ENCODE measurements around the gene VAMP8. TPM values are rescaled to one million over a fixed set of nuclear protein-coding genes. Genes with fewer than 3 reads are reported as not detected.

The VAMP8 gene
- polyA plus RNA-seq, 2 of the 4 experiments (the other 2 are of a cell fraction): 18.5 to 41.1 TPM

DNA sequence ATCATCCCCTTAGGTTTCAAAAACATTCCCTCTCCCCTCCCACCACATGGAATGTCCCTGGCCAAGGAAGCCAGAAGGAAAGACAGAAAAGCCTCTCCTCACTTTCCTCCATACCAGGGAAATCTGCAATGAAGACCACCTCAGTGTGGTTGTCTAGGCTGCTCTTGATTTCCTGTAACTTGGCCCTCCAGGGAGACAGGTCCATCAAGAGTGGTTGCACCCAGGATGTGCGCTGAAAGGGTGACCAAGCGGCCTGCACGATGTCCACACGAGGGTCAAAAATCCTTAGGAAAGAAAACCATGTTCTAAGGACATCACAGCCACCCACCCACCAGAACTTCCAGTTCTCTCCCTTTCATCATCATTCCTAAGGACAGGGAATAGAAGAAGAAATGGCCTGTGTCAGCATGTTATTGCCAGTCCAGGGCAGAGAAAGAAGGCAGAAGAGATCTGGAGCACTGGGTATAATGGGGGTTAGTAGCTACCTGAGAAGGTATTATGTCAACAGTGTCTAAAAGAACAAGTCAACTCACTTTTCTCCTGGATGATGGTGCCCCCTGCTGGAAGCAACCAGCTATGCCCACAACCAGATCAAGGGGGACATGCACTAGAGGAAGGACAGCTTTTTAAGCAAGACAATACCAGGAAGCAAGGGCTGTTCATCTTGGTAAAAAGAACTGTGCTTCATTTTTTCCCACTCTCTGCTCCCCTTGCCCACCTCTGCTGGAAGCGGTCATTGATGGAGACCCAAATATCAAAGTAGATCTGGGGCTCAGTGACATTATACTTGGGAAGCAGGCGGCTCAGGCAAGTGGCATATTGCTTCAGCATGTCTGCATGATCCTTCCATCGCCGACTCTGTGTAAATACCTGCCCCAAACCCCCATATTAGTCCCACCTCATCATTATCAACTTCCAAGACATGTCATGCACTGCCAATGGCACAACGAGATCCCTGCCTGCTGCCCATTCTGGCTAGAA is 25.4 kb upstream of the VAMP8 start:
- Histone ChIP-seq H3K4me2 (no peak overlapping the region), H3K4me3 (no peak overlapping the region), H3K27ac (peak overlapping the region; percentile 34 to 45; a peak in 5 of 6 replicates), H3K9me3 (no peaks in the 10 kb centered on the region), H3K4me1 (peaks cover 10% of the 10 kb centered on the region)
- DNase-seq (ENCODE audit: low read depth in 1 of 2, low spot score in 1 of 2) (peak in 1 of 2 experiments; percentile 87), FAIRE-seq (peak; percentile 92), ATAC-seq (peak; percentile 52 to 64)
- TF ChIP-seq, protein P1, sequence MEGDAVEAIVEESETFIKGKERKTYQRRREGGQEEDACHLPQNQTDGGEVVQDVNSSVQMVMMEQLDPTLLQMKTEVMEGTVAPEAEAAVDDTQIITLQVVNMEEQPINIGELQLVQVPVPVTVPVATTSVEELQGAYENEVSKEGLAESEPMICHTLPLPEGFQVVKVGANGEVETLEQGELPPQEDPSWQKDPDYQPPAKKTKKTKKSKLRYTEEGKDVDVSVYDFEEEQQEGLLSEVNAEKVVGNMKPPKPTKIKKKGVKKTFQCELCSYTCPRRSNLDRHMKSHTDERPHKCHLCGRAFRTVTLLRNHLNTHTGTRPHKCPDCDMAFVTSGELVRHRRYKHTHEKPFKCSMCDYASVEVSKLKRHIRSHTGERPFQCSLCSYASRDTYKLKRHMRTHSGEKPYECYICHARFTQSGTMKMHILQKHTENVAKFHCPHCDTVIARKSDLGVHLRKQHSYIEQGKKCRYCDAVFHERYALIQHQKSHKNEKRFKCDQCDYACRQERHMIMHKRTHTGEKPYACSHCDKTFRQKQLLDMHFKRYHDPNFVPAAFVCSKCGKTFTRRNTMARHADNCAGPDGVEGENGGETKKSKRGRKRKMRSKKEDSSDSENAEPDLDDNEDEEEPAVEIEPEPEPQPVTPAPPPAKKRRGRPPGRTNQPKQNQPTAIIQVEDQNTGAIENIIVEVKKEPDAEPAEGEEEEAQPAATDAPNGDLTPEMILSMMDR (IDR thresholded peaks at IDR 0.05): peak; percentile 98
- peak; percentile 99 to 100 for TF ChIP-seq RAD21 (conservative IDR thresholded peaks at IDR 0.05 in 1 of 2, IDR thresholded peaks at IDR 0.05 in 1 of 2)
- TF ChIP-seq MAFK (IDR thresholded peaks at IDR 0.05; ENCODE audit: partially characterized antibody): peak; percentile 82
- TF ChIP-seq, protein P2, sequence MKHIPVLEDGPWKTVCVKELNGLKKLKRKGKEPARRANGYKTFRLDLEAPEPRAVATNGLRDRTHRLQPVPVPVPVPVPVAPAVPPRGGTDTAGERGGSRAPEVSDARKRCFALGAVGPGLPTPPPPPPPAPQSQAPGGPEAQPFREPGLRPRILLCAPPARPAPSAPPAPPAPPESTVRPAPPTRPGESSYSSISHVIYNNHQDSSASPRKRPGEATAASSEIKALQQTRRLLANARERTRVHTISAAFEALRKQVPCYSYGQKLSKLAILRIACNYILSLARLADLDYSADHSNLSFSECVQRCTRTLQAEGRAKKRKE (CRISPR knock-in tag; IDR thresholded peaks at IDR 0.05; ENCODE audit: low read depth): no peak
- TF ChIP-seq SMC3 (IDR thresholded peaks at IDR 0.05): peak; percentile 99
- ChIA-PET CTCF (interaction anchor here (0.5 to 35.5 kb wide), 49 partner anchors 9 to 537 kb away, joined by 3 to 1185 read pairs (median 5); partner anchors contain the start of genes CAPG, GGCX, MAT2A and RNF181), POLR2A (interaction anchor here (0.6 to 9.0 kb wide), 6 partner anchors 9 to 224 kb away, joined by 3 to 116 read pairs (median 6); partner anchors contain the start of genes GGCX, MAT2A, RNF181 and SH2D6)
- WGBS (ENCODE audit: missing lambda C conversion rate): 44% methylated on average over 9 of the region's 9 CpGs

DNA sequence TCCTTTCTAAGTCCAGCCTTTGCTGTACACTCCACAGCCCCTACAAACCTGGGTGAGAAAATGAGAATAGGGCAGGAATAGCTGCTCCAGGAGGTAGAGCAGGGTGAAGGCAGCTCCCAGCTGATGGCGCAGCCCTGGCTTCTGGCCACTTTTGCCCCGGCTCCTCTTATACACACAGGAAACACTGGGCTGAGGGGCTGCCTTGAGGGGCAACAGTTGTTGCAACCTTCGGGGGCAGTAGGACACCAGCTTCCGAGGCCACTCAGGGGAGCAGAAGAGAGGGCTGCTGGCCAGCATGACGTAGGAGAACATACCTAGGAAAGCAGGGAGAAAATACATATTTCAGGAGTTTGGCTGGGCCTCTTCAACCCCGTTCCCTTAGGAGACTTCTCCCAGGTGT is 24.2 kb upstream of the VAMP8 start:
- 80% methylated on average over 6 of the region's 6 CpGs for WGBS (ENCODE audit: missing lambda C conversion rate)
- TF ChIP-seq EP300 (IDR thresholded peaks at IDR 0.05) (no peak), ZNF302 (CRISPR knock-in tag; IDR thresholded peaks at IDR 0.05) (no peak), RARB (CRISPR knock-in tag; IDR thresholded peaks at IDR 0.05) (no peak), SMC3 (IDR thresholded peaks at IDR 0.05) (no peak), ZSCAN20 (CRISPR knock-in tag; IDR thresholded peaks at IDR 0.05) (no peak), RFX5 (IDR thresholded peaks at IDR 0.05) (no peak)
- TF ChIP-seq, protein P3, sequence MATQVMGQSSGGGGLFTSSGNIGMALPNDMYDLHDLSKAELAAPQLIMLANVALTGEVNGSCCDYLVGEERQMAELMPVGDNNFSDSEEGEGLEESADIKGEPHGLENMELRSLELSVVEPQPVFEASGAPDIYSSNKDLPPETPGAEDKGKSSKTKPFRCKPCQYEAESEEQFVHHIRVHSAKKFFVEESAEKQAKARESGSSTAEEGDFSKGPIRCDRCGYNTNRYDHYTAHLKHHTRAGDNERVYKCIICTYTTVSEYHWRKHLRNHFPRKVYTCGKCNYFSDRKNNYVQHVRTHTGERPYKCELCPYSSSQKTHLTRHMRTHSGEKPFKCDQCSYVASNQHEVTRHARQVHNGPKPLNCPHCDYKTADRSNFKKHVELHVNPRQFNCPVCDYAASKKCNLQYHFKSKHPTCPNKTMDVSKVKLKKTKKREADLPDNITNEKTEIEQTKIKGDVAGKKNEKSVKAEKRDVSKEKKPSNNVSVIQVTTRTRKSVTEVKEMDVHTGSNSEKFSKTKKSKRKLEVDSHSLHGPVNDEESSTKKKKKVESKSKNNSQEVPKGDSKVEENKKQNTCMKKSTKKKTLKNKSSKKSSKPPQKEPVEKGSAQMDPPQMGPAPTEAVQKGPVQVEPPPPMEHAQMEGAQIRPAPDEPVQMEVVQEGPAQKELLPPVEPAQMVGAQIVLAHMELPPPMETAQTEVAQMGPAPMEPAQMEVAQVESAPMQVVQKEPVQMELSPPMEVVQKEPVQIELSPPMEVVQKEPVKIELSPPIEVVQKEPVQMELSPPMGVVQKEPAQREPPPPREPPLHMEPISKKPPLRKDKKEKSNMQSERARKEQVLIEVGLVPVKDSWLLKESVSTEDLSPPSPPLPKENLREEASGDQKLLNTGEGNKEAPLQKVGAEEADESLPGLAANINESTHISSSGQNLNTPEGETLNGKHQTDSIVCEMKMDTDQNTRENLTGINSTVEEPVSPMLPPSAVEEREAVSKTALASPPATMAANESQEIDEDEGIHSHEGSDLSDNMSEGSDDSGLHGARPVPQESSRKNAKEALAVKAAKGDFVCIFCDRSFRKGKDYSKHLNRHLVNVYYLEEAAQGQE (IDR thresholded peaks at IDR 0.05): no peak
- TF ChIP-seq, protein P4, sequence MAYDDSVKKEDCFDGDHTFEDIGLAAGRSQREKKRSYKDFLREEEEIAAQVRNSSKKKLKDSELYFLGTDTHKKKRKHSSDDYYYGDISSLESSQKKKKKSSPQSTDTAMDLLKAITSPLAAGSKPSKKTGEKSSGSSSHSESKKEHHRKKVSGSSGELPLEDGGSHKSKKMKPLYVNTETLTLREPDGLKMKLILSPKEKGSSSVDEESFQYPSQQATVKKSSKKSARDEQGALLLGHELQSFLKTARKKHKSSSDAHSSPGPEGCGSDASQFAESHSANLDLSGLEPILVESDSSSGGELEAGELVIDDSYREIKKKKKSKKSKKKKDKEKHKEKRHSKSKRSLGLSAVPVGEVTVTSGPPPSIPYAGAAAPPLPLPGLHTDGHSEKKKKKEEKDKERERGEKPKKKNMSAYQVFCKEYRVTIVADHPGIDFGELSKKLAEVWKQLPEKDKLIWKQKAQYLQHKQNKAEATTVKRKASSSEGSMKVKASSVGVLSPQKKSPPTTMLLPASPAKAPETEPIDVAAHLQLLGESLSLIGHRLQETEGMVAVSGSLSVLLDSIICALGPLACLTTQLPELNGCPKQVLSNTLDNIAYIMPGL (CRISPR knock-in tag; IDR thresholded peaks at IDR 0.05; ENCODE audit: borderline replicate concordance): no peak
- TF ChIP-seq, protein P2 (CRISPR knock-in tag; IDR thresholded peaks at IDR 0.05; ENCODE audit: low read depth): no peak
- ATAC-seq (no peak), FAIRE-seq (no peak), DNase-seq (ENCODE audit: low read depth in 1 of 2, low spot score in 1 of 2) (no peak)
- ChIA-PET POLR2A (interaction anchor here (6.3 to 9.0 kb wide), 2 partner anchors 13 to 133 kb away, joined by 109 to 116 read pairs; partner anchors contain the start of genes MAT2A and SH2D6), CTCF (interaction anchor here (0.6 to 35.5 kb wide), 14 partner anchors 8 to 255 kb away, joined by 3 to 1185 read pairs (median 6); partner anchors contain the start of genes CAPG, GGCX, MAT2A and RNF181)
- Histone ChIP-seq H3K4me2 (no peak overlapping the region), H3K4me1 (peaks cover 10% of the 10 kb centered on the region), H3K9me3 (no peaks in the 10 kb centered on the region), H3K4me3 (no peak overlapping the region), H3K27ac (no peak overlapping the region)

Measured in A549 (cell line).